Measurements from ENCODE around the gene TGFB1I1. TPM values are rescaled to one million over a fixed set of nuclear protein-coding genes. Genes with fewer than 3 reads are reported as not detected.
"Not testable (repeated sequence)": the region's sequence is repeated elsewhere in the genome, so short reads cannot be mapped to it uniquely, and the experiment has no call there.

Gene TGFB1I1
- total RNA-seq, 1 donor from 2014 or later, result 39.4 TPM

- Mint-ChIP-seq H3K27me3 (ENCODE audit: low read depth) (peaks cover 72% of the 10 kb centered on the region), H3K27ac (no peak overlapping the region), H3K4me3 (no peak overlapping the region), H3K4me1 (peaks cover 14% of the 10 kb centered on the region), H3K36me3 (no peaks in the 10 kb centered on the region), H3K9me3 (no peaks in the 10 kb centered on the region)
- TF ChIP-seq CTCF (IDR thresholded peaks at IDR 0.05; ENCODE audit: unreplicated experiment), result no peak
- no peak for DNase-seq (ENCODE audit: low spot score in 2 of 2, unreplicated experiment in 2 of 2)
Measured at GRCh38 chr16:31480851-31481536, 9.0 kb downstream of the TGFB1I1 start.

DNA sequence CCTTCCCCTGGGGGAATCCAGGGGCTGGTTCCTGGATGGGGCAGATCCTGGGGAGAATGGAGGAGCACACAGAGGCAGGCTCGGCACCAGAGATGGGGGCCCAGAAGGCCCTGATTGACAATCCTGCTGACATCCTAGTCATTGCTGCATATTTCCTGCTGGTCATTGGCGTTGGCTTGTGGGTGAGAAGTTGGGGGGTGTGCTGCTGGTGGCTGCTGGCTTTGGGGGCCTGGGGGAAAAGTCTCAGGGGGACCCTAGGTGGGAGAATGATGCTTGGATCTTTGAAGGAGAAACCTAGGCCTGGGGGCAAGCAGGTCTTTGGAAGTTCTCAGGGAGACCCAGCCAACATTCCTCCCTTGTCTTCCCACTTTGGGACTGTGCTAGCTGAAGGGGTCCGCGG is 11.1 kb downstream of the TGFB1I1 start, which contains the start of gene SLC5A2:
TSS of gene SLC5A2 (plus strand) at position 43 of the 400 bp plus-strand sequence. CDS start at position 57, 14 bp downstream.
- peaks cover 76% of the 10 kb centered on the region for H3K27me3 Mint-ChIP-seq (ENCODE audit: low read depth)
- peaks cover 3% of the 10 kb centered on the region for H3K4me1 Mint-ChIP-seq
- H3K27ac Mint-ChIP-seq, result no peak within 1 kb of the TSS
- no peak within 1 kb of the TSS for H3K4me3 Mint-ChIP-seq
- no peaks in the 10 kb centered on the region for H3K9me3 Mint-ChIP-seq
- DNase-seq (ENCODE audit: low spot score in 2 of 2, unreplicated experiment in 2 of 2), result no peak
- H3K36me3 Mint-ChIP-seq, result no peaks in the 10 kb centered on the region
- no peak for TF ChIP-seq CTCF (IDR thresholded peaks at IDR 0.05; ENCODE audit: unreplicated experiment)

GRCh38 chr16:31484048-31484447 is 12.1 kb downstream of the TGFB1I1 start:
- H3K36me3 Mint-ChIP-seq; DNase-seq (ENCODE audit: low spot score in 2 of 2, unreplicated experiment in 2 of 2); H3K9me3 Mint-ChIP-seq; H3K4me3 Mint-ChIP-seq; H3K27ac Mint-ChIP-seq; H3K4me1 Mint-ChIP-seq: not testable (repeated sequence)
- H3K27me3 Mint-ChIP-seq (ENCODE audit: low read depth), result peaks cover 76% of the 10 kb centered on the region

- no peak overlapping the region for H3K27ac Mint-ChIP-seq
Measured at GRCh38 chr16:31484491-31485171, 12.7 kb downstream of the TGFB1I1 start.

GRCh38 chr16:31485571-31485970 is 13.6 kb downstream of the TGFB1I1 start:
- peaks cover 3% of the 10 kb centered on the region for H3K4me1 Mint-ChIP-seq
- no peak overlapping the region for H3K27ac Mint-ChIP-seq
- no peaks in the 10 kb centered on the region for H3K9me3 Mint-ChIP-seq
- DNase-seq (ENCODE audit: low spot score in 2 of 2, unreplicated experiment in 2 of 2), result no peak
- peaks cover 74% of the 10 kb centered on the region for H3K27me3 Mint-ChIP-seq (ENCODE audit: low read depth)
- TF ChIP-seq CTCF (IDR thresholded peaks at IDR 0.05; ENCODE audit: unreplicated experiment), result no peak
- H3K36me3 Mint-ChIP-seq, result peaks cover 9% of the 10 kb centered on the region
- H3K4me3 Mint-ChIP-seq, result no peak overlapping the region

More at GRCh38 chr16:31484491-31485171, 12.7 kb downstream of the TGFB1I1 start:
- Mint-ChIP-seq H3K4me3 (no peak overlapping the region), H3K9me3 (no peaks in the 10 kb centered on the region), H3K27me3 (ENCODE audit: low read depth) (peaks cover 74% of the 10 kb centered on the region), H3K4me1 (peaks cover 3% of the 10 kb centered on the region), H3K36me3 (peaks cover 5% of the 10 kb centered on the region)
- no peak for DNase-seq (ENCODE audit: low spot score in 2 of 2, unreplicated experiment in 2 of 2)
- TF ChIP-seq CTCF (IDR thresholded peaks at IDR 0.05; ENCODE audit: unreplicated experiment), result no peak

DNA sequence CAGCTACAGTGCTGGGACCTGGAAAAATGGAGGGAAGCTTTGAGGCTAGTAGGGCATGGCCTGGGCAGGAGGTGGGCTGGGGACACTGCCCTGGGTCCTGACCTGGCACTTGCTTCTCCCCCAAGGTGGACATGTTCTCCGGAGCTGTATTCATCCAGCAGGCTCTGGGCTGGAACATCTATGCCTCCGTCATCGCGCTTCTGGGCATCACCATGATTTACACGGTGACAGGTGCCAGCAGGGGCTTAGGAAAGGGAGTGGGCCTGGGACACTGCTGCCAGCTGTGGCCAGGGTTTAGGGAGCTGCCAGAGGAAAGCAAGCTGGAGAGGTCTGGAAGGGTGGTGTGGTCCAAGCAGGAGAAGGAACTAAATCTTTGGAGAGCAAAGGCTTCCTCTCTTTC is 14.1 kb downstream of the TGFB1I1 start:
- peaks cover 69% of the 10 kb centered on the region for H3K27me3 Mint-ChIP-seq (ENCODE audit: low read depth)
- no peak for TF ChIP-seq CTCF (IDR thresholded peaks at IDR 0.05; ENCODE audit: unreplicated experiment)
- no peak overlapping the region for H3K27ac Mint-ChIP-seq
- peaks cover 13% of the 10 kb centered on the region for H3K36me3 Mint-ChIP-seq
- H3K4me3 Mint-ChIP-seq, result peak overlapping the region; percentile 22
- DNase-seq (ENCODE audit: low spot score in 2 of 2, unreplicated experiment in 2 of 2), result no peak
- no peaks in the 10 kb centered on the region for H3K9me3 Mint-ChIP-seq
- H3K4me1 Mint-ChIP-seq, result peaks cover 3% of the 10 kb centered on the region
